ENCODE measurements around the gene MAST4.

Gene MAST4

GRCh38 chr5:67066815-67067214, 470.6 kb downstream of the MAST4 start:
- Histone ChIP-seq H3K27ac (replicated peaks) (no peak overlapping the region), H3K27me3 (ENCODE audit: insufficient read depth, poor library complexity, severe bottlenecking) (no peaks in the 10 kb centered on the region), H3K4me3 (replicated peaks; ENCODE audit: insufficient read depth, low read length) (no peak overlapping the region)
- TF ChIP-seq POLR2AphosphoS5 (IDR thresholded peaks at IDR 0.05; ENCODE audit: low read depth), result no peak
- TF ChIP-seq, protein P1, sequence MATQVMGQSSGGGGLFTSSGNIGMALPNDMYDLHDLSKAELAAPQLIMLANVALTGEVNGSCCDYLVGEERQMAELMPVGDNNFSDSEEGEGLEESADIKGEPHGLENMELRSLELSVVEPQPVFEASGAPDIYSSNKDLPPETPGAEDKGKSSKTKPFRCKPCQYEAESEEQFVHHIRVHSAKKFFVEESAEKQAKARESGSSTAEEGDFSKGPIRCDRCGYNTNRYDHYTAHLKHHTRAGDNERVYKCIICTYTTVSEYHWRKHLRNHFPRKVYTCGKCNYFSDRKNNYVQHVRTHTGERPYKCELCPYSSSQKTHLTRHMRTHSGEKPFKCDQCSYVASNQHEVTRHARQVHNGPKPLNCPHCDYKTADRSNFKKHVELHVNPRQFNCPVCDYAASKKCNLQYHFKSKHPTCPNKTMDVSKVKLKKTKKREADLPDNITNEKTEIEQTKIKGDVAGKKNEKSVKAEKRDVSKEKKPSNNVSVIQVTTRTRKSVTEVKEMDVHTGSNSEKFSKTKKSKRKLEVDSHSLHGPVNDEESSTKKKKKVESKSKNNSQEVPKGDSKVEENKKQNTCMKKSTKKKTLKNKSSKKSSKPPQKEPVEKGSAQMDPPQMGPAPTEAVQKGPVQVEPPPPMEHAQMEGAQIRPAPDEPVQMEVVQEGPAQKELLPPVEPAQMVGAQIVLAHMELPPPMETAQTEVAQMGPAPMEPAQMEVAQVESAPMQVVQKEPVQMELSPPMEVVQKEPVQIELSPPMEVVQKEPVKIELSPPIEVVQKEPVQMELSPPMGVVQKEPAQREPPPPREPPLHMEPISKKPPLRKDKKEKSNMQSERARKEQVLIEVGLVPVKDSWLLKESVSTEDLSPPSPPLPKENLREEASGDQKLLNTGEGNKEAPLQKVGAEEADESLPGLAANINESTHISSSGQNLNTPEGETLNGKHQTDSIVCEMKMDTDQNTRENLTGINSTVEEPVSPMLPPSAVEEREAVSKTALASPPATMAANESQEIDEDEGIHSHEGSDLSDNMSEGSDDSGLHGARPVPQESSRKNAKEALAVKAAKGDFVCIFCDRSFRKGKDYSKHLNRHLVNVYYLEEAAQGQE (IDR thresholded peaks at IDR 0.05; ENCODE audit: insufficient replicate concordance, low read depth), result no peak
- no peak for TF ChIP-seq GABPA (IDR thresholded peaks at IDR 0.05; ENCODE audit: low read depth)
- TF ChIP-seq SPI1 (IDR thresholded peaks at IDR 0.05; ENCODE audit: borderline replicate concordance, low read depth), result no peak
- TF ChIP-seq, protein P2, sequence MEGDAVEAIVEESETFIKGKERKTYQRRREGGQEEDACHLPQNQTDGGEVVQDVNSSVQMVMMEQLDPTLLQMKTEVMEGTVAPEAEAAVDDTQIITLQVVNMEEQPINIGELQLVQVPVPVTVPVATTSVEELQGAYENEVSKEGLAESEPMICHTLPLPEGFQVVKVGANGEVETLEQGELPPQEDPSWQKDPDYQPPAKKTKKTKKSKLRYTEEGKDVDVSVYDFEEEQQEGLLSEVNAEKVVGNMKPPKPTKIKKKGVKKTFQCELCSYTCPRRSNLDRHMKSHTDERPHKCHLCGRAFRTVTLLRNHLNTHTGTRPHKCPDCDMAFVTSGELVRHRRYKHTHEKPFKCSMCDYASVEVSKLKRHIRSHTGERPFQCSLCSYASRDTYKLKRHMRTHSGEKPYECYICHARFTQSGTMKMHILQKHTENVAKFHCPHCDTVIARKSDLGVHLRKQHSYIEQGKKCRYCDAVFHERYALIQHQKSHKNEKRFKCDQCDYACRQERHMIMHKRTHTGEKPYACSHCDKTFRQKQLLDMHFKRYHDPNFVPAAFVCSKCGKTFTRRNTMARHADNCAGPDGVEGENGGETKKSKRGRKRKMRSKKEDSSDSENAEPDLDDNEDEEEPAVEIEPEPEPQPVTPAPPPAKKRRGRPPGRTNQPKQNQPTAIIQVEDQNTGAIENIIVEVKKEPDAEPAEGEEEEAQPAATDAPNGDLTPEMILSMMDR (IDR thresholded peaks at IDR 0.05; ENCODE audit: insufficient read depth, low read length), result no peak
- DNase-seq (ENCODE audit: low read depth in 1 of 2, low spot score in 1 of 2), result no peak

DNA sequence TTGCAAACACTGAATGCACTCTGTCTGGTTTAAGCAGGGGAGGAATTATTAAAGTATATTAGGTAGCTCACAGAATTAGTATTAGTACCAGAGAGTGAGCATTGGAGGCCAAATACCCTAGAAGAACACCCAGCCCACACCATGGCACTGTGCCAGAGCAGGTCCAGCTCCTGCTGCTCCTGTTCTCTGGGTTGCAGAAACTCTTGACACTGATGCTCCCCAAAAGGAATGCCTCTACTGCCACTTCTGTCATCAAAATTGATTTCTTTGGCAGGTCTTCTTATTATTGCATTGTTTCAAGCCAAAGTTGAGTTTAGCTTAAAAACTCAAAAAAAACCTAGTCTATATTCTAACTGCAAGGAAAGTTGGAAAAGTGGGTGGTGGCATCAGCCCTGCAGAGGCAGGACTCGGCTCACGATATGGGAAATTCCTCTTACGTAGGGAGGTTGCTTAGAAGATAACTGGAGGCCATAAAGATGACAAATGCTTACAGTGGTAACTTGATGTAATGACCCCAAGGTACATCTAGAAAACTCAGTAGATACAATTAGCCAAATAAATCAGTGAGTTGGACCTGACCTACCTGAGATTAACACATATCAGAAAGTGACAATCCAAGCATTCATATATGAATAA, 477.0 kb downstream of the MAST4 start:
- no peak for DNase-seq (ENCODE audit: low read depth in 1 of 2, low spot score in 1 of 2)
- TF ChIP-seq SPI1 (IDR thresholded peaks at IDR 0.05; ENCODE audit: borderline replicate concordance, low read depth), result no peak
- TF ChIP-seq, protein P1 (IDR thresholded peaks at IDR 0.05; ENCODE audit: insufficient replicate concordance, low read depth), result no peak
- TF ChIP-seq, protein P2 (IDR thresholded peaks at IDR 0.05; ENCODE audit: insufficient read depth, low read length), result no peak
- Histone ChIP-seq H3K4me3 (replicated peaks; ENCODE audit: insufficient read depth, low read length) (no peak overlapping the region), H3K27ac (replicated peaks) (no peak overlapping the region), H3K27me3 (ENCODE audit: insufficient read depth, poor library complexity, severe bottlenecking) (no peaks in the 10 kb centered on the region)

DNA sequence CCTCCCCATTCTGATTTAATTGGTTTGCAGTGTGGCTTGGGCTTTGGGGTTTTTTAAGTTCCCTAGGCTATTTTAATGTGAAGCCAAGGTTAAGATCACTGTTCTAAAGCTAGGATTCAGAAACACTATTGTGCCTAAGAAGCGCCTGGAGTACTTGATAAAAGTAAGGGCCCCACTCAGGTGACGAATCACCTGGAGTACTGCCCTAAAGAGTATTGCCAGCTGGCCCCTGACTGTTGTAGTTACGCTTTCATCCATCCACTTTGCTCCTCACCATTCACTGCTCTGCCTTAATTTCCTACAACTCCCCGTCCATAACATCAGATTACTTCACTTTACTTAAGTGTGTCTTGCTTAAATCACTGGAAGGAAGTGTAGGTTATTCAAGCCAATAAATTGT, 481.1 kb downstream of the MAST4 start:
- TF ChIP-seq, protein P2 (IDR thresholded peaks at IDR 0.05; ENCODE audit: insufficient read depth, low read length), result no peak
- TF ChIP-seq, protein P1 (IDR thresholded peaks at IDR 0.05; ENCODE audit: insufficient replicate concordance, low read depth), result no peak
- TF ChIP-seq POLR2AphosphoS5 (IDR thresholded peaks at IDR 0.05; ENCODE audit: low read depth) (no peak), GABPA (IDR thresholded peaks at IDR 0.05; ENCODE audit: low read depth) (no peak), SPI1 (IDR thresholded peaks at IDR 0.05; ENCODE audit: borderline replicate concordance, low read depth) (no peak)
- H3K4me3 ChIP-seq (replicated peaks; ENCODE audit: insufficient read depth, low read length), result no peak overlapping the region
- DNase-seq (ENCODE audit: low read depth in 1 of 2, low spot score in 1 of 2), result no peak
- no peaks in the 10 kb centered on the region for H3K27me3 ChIP-seq (ENCODE audit: insufficient read depth, poor library complexity, severe bottlenecking)
- H3K27ac ChIP-seq (replicated peaks), result no peak overlapping the region
